K562 (cell line): ENCODE results near the gene DMAC2L. TPM values are rescaled to one million over a fixed set of nuclear protein-coding genes. Genes with fewer than 3 reads are reported as not detected.

Experiments used
- ATAC-seq: fragments of 200-7000 bp; cut with Tn5 transposase; 3 replicates; pipeline ENCODE4 v1.9.1; 2020; ENCODE audit warnings: moderate library complexity
- BruUV-seq: library from RNA; stranded (reverse); fragments of 400-500 nt; replicated peaks from 2 replicates; lab custom pipeline; 2021; lab: Mats Ljungman, UMichigan
- CTCF ChIA-PET: fragments of 300-600 bp; formaldehyde crosslinking; extraction: SDS; loops from one replicate; lab custom pipeline; 2021; ENCODE audit warnings: low intra/inter-chr PET ratio; lab: Yijun Ruan, JAX
- POLR2A ChIA-PET: fragments of 300-600, 350-650 bp; sonication (Branson Sonifier 250); formaldehyde crosslinking; extraction: SDS; loops from one replicate; lab custom pipeline; 2021; ENCODE audit warnings: antibody characterized with exemption, inconsistent platforms; lab: Yijun Ruan, JAX
- DNase-seq, 4 experiments: peaks; one replicate each; pipeline versions ENCODE4 v3.0.0 to v3.0.0-alpha.2; 2011 to 2018; ENCODE audit warnings: low spot score in 3 of 4, mixed read lengths in 3 of 4; ENCODE audit errors: extremely low read depth in 1 of 4
- FAIRE-seq: peaks from 2 replicates; lab custom pipeline; 2011; peaks lifted over from hg19 to GRCh38; lab: Jason Lieb, UNC
- H2AFZ ChIP-seq: 2 replicates; pipeline ENCODE4 v1.6.0; 2011; ENCODE audit warnings: low read depth, low read length, control low read depth, inconsistent platforms
- H3K27ac ChIP-seq: fragments of 200-600 bp; 3 replicates; pipeline ENCODE4 v1.8.0; 2011; ENCODE audit warnings: low read depth, mild to moderate bottlenecking, control low read depth, inconsistent platforms, low read length, moderate library complexity, mixed read lengths; ENCODE audit errors: extremely low read depth
- H3K27me3 ChIP-seq, 2 experiments: fragments of 300-600 bp in 1 of 2; 2 replicates in 1 of 2; 3 replicates in 1 of 2; pipeline versions ENCODE4 v1.6.0 to v1.8.0; 2011; ENCODE audit warnings: inconsistent platforms in 2 of 2, low read length in 2 of 2, mild to moderate bottlenecking in 1 of 2, mixed read lengths in 1 of 2, moderate library complexity in 1 of 2; ENCODE audit not compliant: control insufficient read depth in 2 of 2, insufficient read depth in 2 of 2
- H3K36me3 ChIP-seq: fragments of 300-600 bp; 3 replicates; pipeline ENCODE4 v1.8.0; 2011; ENCODE audit warnings: mild to moderate bottlenecking, low read length, inconsistent platforms; ENCODE audit not compliant: control insufficient read depth, insufficient read depth
- H3K4me1 ChIP-seq, 2 experiments: fragments of 200-600 bp in 1 of 2; replicated peaks in 1 of 2; 2 replicates in 1 of 2; 3 replicates in 1 of 2; pipeline versions ENCODE4 v1.5.1 to v1.8.0; 2011; ENCODE audit warnings: inconsistent platforms in 2 of 2, low read length in 2 of 2, mild to moderate bottlenecking in 1 of 2, mixed read lengths in 1 of 2, moderate library complexity in 1 of 2; ENCODE audit not compliant: control insufficient read depth in 2 of 2, insufficient read depth in 2 of 2
- H3K4me2 ChIP-seq: 2 replicates; pipeline ENCODE4 v1.6.1; 2011; ENCODE audit warnings: low read length, control low read depth, inconsistent platforms, mixed read lengths; ENCODE audit not compliant: insufficient read depth
- H3K4me3 ChIP-seq: fragments of 200-600 bp; sonication (generic), shearing (Covaris generic); 2 replicates; pipeline ENCODE4 v1.5.1; 2016; ENCODE audit warnings: control low read depth, inconsistent platforms
- H3K79me2 ChIP-seq: fragments of 200-600 bp; 3 replicates; pipeline ENCODE4 v1.8.0; 2011; ENCODE audit warnings: low read length, inconsistent platforms; ENCODE audit not compliant: control insufficient read depth, insufficient read depth
- H3K9ac ChIP-seq, 2 experiments: 2 replicates each; pipeline versions ENCODE4 v1.6.0 to v1.6.1; 2011; ENCODE audit warnings: low read depth in 2 of 2, low read length in 2 of 2, control low read depth in 1 of 2, inconsistent platforms in 1 of 2, mild to moderate bottlenecking in 1 of 2, mixed read lengths in 1 of 2; ENCODE audit not compliant: insufficient read depth in 1 of 2
- H3K9me1 ChIP-seq: one replicate; pipeline ENCODE4 v1.6.0; 2011; ENCODE audit warnings: inconsistent platforms, mild to moderate bottlenecking, low read length, moderate library complexity; ENCODE audit not compliant: control insufficient read depth, insufficient read depth
- H3K9me3 ChIP-seq: replicated peaks from 2 replicates; pipeline ENCODE4 v1.5.1; 2011; ENCODE audit warnings: low read depth, low read length, inconsistent platforms; ENCODE audit not compliant: control insufficient read depth, insufficient read depth
- H4K20me1 ChIP-seq: replicated peaks from 2 replicates; pipeline ENCODE4 v1.6.1; 2011; ENCODE audit warnings: low read length, inconsistent platforms, mixed read lengths; ENCODE audit not compliant: control insufficient read depth, insufficient read depth
- HNRNPH1 ChIP-seq: fragments of 200-400 bp; formaldehyde crosslinking; optimal IDR thresholded peaks from 2 replicates; pipeline ENCODE3; 2017; ENCODE audit warnings: low read depth, mild to moderate bottlenecking, low read length, moderate library complexity
- HSF4 ChIP-seq: fragments of 250-450 bp; sonication (Bioruptor Pico); IDR thresholded peaks from 2 replicates; pipeline ENCODE4 v2.1.2; 2022; ENCODE audit warnings: mild to moderate bottlenecking, moderate library complexity, borderline replicate concordance
- JUNB ChIP-seq: fragments of 450-650 bp; formaldehyde crosslinking; conservative IDR thresholded peaks from 2 replicates; pipeline ENCODE4 v1.4.0; 2020; ENCODE audit warnings: mild to moderate bottlenecking
- MAFG ChIP-seq: fragments of 450-650 bp; conservative IDR thresholded peaks from 2 replicates; pipeline ENCODE4 v1.6.1; 2016; ENCODE audit warnings: missing genetic modification characterization, missing compliant biosample characterization
- MED1 ChIP-seq: sonication (generic); formaldehyde crosslinking; IDR thresholded peaks from 2 replicates; pipeline ENCODE4 v1.8.1; 2023; ENCODE audit warnings: missing genetic modification reagents, borderline replicate concordance
- MEIS2 ChIP-seq: fragments of 450-650 bp; IDR thresholded peaks from 2 replicates; pipeline ENCODE4 v1.6.1; 2014; ENCODE audit warnings: mild to moderate bottlenecking; ENCODE audit not compliant: partially characterized antibody
- NCOA4 ChIP-seq: fragments of 450-650 bp; IDR thresholded peaks from 2 replicates; pipeline ENCODE4 v1.6.1; 2018; ENCODE audit warnings: mild to moderate bottlenecking; ENCODE audit not compliant: partially characterized antibody
- RBM17 ChIP-seq: fragments of 200-400 bp; formaldehyde crosslinking; IDR thresholded peaks from 2 replicates; pipeline ENCODE4 v1.6.1; 2017; ENCODE audit warnings: low read depth, mild to moderate bottlenecking, low read length, borderline replicate concordance
- RFX1 ChIP-seq: fragments of 450-650 bp; IDR thresholded peaks from 2 replicates; pipeline ENCODE4 v1.6.1; 2016; ENCODE audit warnings: mild to moderate bottlenecking, moderate library complexity
- SRSF3 ChIP-seq: fragments of 200-400 bp; formaldehyde crosslinking; IDR thresholded peaks from 2 replicates; pipeline ENCODE4 v1.6.1; 2016; ENCODE audit warnings: mild to moderate bottlenecking, low read length, moderate library complexity; ENCODE audit not compliant: insufficient read depth
- SRSF7 ChIP-seq: fragments of 200-400 bp; formaldehyde crosslinking; optimal IDR thresholded peaks from 2 replicates; pipeline ENCODE3; 2017; ENCODE audit warnings: mild to moderate bottlenecking, low read depth, low read length
- XRCC3 ChIP-seq: fragments of 450-650 bp; IDR thresholded peaks from 2 replicates; pipeline ENCODE4 v1.6.1; 2017; ENCODE audit warnings: mild to moderate bottlenecking, moderate library complexity
- ZC3H8 ChIP-seq: fragments of 450-650 bp; IDR thresholded peaks from 2 replicates; pipeline ENCODE4 v1.6.1; 2017
- ZFP30 ChIP-seq: fragments of 250-450 bp; sonication (Bioruptor Pico); IDR thresholded peaks from 2 replicates; pipeline ENCODE4 v1.8.0; 2022; ENCODE audit warnings: moderate library complexity, mild to moderate bottlenecking, inconsistent platforms, borderline replicate concordance
- ZFX ChIP-seq: sonication (generic); formaldehyde crosslinking; IDR thresholded peaks from 2 replicates; pipeline ENCODE4 v1.8.0; 2022; ENCODE audit warnings: mild to moderate bottlenecking, missing genetic modification reagents, moderate library complexity
- ZNF143 ChIP-seq: sonication (generic); formaldehyde crosslinking; IDR thresholded peaks from 2 replicates; pipeline ENCODE4 v1.9.0; 2022; ENCODE audit warnings: mild to moderate bottlenecking, missing genetic modification reagents
- ZNF184 ChIP-seq: sonication (generic); formaldehyde crosslinking; IDR thresholded peaks from 2 replicates; pipeline ENCODE4 v1.5.0; 2020; ENCODE audit warnings: missing genetic modification reagents
- ZNF217 ChIP-seq: sonication (generic); formaldehyde crosslinking; IDR thresholded peaks from 2 replicates; pipeline ENCODE4 v1.8.0; 2022; ENCODE audit warnings: mild to moderate bottlenecking, missing genetic modification reagents
- ZNF354B ChIP-seq: fragments of 250-450 bp; sonication (Bioruptor Pico); IDR thresholded peaks from 2 replicates; pipeline ENCODE4 v1.4.0; 2020
- ZNF445 ChIP-seq: fragments of 250-450 bp; sonication (Bioruptor Pico); IDR thresholded peaks from 2 replicates; pipeline ENCODE4 v1.4.0; 2020; ENCODE audit warnings: low read depth, mild to moderate bottlenecking, moderate library complexity
- whole genome bisulfite sequencing: fragments of 100-300 bp; shearing (Covaris generic); methylation state at CpG from one replicate; pipeline ENCODE4 v1.1.6; 2016; ENCODE audit warnings: low coverage, mixed read lengths; ENCODE audit not compliant: insufficient coverage; ENCODE audit errors: missing lambda C conversion rate; 5-methylcytosine and 5-hydroxymethylcytosine counted together
- in situ Hi-C: fragments of 300-500 bp; cut with MboI; formaldehyde crosslinking; loops from 4 replicates; pipeline ENCODE4 v1.15.0; 2018; ENCODE audit warnings: inconsistent platforms, mixed read lengths
- intact Hi-C: fragments of 100-400 bp; cut with micrococcal nuclease; formaldehyde crosslinking; loops from 2 replicates; pipeline ENCODE4 v1.14.2; 2022
- polyA plus RNA-seq, 8 experiments: library from polyadenylated mRNA; depleted of rRNA in 4 of 8; stranded (reverse) in 5 of 8; unstranded in 3 of 8; fragments of >200 nt; fragmentation: Nextera tagmentation in 2 of 8; fragmentation: Illumina TruSeq in 1 of 8; extraction: Ambion mirVana in 2 of 8; extraction: Trizol in 1 of 8; gene quantifications; 2 replicates each; pipeline versions ENCODE4 v1.2.1 to v1.2.3, GENCODE V29; 2011 to 2014; ENCODE audit warnings: inconsistent platforms in 1 of 8, missing spikeins in 1 of 8
- total RNA-seq, 7 experiments: library from RNA; depleted of rRNA in 6 of 7; stranded (reverse); fragments of >200 nt in 6 of 7; fragmentation: Illumina TruSeq in 2 of 7; extraction: Trizol in 2 of 7; gene quantifications; 2 replicates each; pipeline versions ENCODE4 v1.2.1 to v1.2.3, GENCODE V29; 2011 to 2021; ENCODE audit warnings: low replicate concordance in 1 of 7
- TF ChIP-seq, protein P1 (sequence below): IDR thresholded peaks from 2 replicates; pipeline ENCODE4 v1.6.1; 2011; ENCODE audit not compliant: insufficient read length; ENCODE audit errors: extremely low read depth

Gene DMAC2L
- total and polyA plus RNA-seq, 9 of the 15 experiments (the other 6 are each of a cell fraction or from before 2014, with no cell fraction given), result 4.0 to 37.2 (median 9.3) TPM

DNA sequence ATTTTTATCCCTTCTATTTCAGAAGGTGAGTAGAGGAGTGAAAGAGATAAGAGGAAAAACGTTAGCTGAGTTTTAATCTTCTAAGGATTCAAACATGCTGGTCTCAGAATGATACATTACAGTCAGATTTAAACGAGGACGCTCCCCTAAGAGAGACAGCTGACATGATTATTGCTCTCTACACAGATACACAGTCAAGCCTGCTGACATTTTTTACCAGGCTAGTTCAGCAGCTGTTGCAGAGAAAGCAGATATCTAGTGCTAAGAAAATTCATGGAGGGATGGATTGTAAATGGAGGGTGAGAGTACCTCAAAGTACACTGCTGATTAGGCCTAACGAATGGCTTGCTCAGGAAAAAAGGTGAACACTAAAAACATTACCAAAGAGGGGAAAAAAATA, 48.8 kb upstream of the DMAC2L start:
- H3K27ac ChIP-seq, result no peak overlapping the region
- ATAC-seq, result no peak
- no peak overlapping the region for H3K4me2 ChIP-seq
- CTCF ChIA-PET, result no interaction called here
- 33% methylated on average over 4 of the region's 4 CpGs for WGBS
- H3K4me1 ChIP-seq, result no peaks in the 10 kb centered on the region
- no peak for DNase-seq
- no TSS peak for BruUV-seq
- intact Hi-C loops, result no loop called here
- no peak for TF ChIP-seq ZNF143 (CRISPR knock-in tag)
- TF ChIP-seq, protein P1, sequence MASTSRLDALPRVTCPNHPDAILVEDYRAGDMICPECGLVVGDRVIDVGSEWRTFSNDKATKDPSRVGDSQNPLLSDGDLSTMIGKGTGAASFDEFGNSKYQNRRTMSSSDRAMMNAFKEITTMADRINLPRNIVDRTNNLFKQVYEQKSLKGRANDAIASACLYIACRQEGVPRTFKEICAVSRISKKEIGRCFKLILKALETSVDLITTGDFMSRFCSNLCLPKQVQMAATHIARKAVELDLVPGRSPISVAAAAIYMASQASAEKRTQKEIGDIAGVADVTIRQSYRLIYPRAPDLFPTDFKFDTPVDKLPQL, result no peak
- no peak for TF ChIP-seq MAFG
- no peak for TF ChIP-seq ZNF354B (CRISPR knock-in tag)
- no peak for TF ChIP-seq ZC3H8
- no peak for TF ChIP-seq NCOA4
- in situ Hi-C loops, result no loop called here
- H3K9me3 ChIP-seq, result no peaks in the 10 kb centered on the region
- peaks cover 2% of the 10 kb centered on the region; the same call in 1 of the 3 replicates for H3K36me3 ChIP-seq
- no peak overlapping the region for H2AFZ ChIP-seq
- no peaks in the 10 kb centered on the region for H4K20me1 ChIP-seq
- no peaks in the 10 kb centered on the region for H3K79me2 ChIP-seq
- POLR2A ChIA-PET, result no interaction called here
- no peak for FAIRE-seq
- H3K27me3 ChIP-seq, result no peaks in the 10 kb centered on the region
- H3K9me1 ChIP-seq, result no peaks in the 10 kb centered on the region
- no peak overlapping the region for H3K9ac ChIP-seq
- H3K4me3 ChIP-seq, result no peak overlapping the region

DNA sequence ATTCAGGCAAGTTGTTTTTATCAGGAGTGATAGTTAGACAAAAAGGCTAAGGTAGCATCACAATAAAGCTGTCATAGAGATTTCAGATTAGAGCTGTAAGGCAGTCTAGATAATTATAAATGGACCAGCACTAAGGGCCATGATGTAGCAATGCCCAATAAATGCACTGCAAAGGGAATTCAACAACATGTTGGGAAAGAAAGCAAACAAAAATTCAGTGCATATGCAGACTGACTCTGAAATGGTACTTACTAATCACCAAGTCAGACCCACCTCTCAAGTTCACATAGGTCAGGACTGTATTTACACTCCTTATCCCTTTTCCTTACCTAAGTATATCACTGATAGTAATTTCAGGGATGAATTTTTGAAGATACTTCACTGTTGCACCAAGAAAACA, 47.1 kb upstream of the DMAC2L start:
- peaks cover 2% of the 10 kb centered on the region; the same call in 1 of the 3 replicates for H3K36me3 ChIP-seq
- POLR2A ChIA-PET, result interaction anchor here (0.6 kb wide), 1 partner anchor 9 kb away, joined by 3 read pairs; no protein-coding TSS in a partner anchor
- FAIRE-seq (no peak), DNase-seq (no peak), ATAC-seq (no peak)
- H3K9me1 ChIP-seq, result no peaks in the 10 kb centered on the region
- H2AFZ ChIP-seq, result no peak overlapping the region
- H4K20me1 ChIP-seq, result no peaks in the 10 kb centered on the region
- no peak overlapping the region for H3K4me3 ChIP-seq
- BruUV-seq, result no TSS peak
- no peaks in the 10 kb centered on the region for H3K9me3 ChIP-seq
- no peaks in the 10 kb centered on the region for H3K27me3 ChIP-seq
- CTCF ChIA-PET, result no interaction called here
- H3K27ac ChIP-seq, result no peak overlapping the region
- no peaks in the 10 kb centered on the region for H3K79me2 ChIP-seq
- intact Hi-C loops, result no loop called here
- in situ Hi-C loops, result no loop called here
- H3K9ac ChIP-seq, result no peak overlapping the region
- H3K4me1 ChIP-seq, result no peaks in the 10 kb centered on the region
- no peak overlapping the region for H3K4me2 ChIP-seq
- no peak for TF ChIP-seq ZNF184 (CRISPR knock-in tag)
- no peak for TF ChIP-seq RBM17
- TF ChIP-seq SRSF7, result no peak
- no peak for TF ChIP-seq JUNB (CRISPR knock-in tag)
- TF ChIP-seq SRSF3, result no peak
- TF ChIP-seq ZNF445 (CRISPR knock-in tag), result no peak
- no peak for TF ChIP-seq MED1
- TF ChIP-seq HSF4 (CRISPR knock-in tag), result no peak
- TF ChIP-seq MEIS2, result no peak
- no peak for TF ChIP-seq XRCC3
- no peak for TF ChIP-seq ZNF217
- no peak for TF ChIP-seq ZFP30 (CRISPR knock-in tag)
- no peak for TF ChIP-seq ZFX (CRISPR knock-in tag)
- TF ChIP-seq RFX1, result no peak
- TF ChIP-seq HNRNPH1, result no peak
